IPS-NIHi11 (cell line): Measurements from ENCODE around the gene MBNL2.
"Not testable (repeated sequence)": the region's sequence is repeated elsewhere in the genome, so short reads cannot be mapped to it uniquely, and the experiment has no call there.

Source experiments
- DNase-seq: peaks from one replicate; pipeline ENCODE4 v3.0.0; 2012; ENCODE audit warnings: mixed read lengths, low spot score

The MBNL2 gene

DNA sequence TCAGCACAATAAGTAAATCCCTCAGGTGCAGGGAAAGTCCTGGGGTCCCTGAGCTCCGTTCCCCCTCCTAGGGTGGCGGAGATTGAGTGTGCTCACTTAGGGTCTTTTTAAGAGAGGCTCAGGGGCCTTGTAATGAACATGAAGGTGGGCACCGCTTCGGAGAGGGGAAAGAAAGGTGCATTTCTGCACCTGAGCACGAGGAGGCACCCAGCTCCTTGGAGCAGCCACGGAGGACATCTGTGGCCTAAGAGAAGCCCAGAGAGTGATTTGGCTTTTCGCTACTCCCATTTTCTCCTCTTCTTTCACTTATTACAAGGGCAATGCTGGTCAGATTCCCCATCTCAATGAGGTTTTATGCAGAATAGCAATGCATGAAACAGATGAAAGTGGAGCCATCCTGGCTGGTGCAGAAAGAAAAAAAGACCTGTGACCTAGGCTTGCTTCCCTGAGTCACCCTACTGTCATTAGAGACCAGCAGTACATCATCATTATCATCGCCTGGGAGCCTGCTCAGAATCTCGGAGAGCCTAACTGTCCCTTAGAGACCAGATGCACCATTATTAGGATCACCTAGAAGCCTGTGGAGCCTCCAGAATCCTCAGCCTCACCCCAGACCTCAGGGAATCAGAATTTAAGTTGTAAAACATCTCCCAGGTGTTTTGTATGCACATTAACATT, 125.3 kb downstream of the MBNL2 start:
- no peak for DNase-seq

DNA sequence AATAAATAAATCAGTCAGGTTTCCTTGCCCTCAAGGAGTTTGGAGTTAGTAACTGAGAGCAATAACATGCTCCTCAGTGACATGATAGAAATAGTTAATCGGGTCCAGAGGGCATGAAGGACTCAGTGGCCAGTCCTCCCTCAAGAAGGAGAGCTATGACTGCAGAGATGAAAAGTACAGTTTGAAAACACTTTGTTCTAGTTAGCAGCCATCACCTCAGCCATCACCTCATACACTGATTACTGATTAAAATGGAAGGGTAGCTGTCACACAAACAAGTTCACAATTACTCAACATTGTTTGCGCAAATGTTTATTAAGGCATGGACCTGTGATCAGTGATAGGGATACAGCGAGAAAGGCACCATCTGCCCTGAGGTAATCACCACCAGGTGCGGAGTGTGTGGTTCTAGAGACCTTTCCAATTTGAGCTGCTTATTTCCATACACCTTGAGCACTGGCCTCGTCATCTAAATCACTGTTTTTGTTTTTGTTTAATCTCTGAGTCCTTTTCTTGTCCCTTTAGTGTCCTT, 126.5 kb downstream of the MBNL2 start:
- no peak for DNase-seq

- DNase-seq: not testable (repeated sequence)
Measured at GRCh38 chr13:97352012-97352411, 129.9 kb downstream of the MBNL2 start.

DNA sequence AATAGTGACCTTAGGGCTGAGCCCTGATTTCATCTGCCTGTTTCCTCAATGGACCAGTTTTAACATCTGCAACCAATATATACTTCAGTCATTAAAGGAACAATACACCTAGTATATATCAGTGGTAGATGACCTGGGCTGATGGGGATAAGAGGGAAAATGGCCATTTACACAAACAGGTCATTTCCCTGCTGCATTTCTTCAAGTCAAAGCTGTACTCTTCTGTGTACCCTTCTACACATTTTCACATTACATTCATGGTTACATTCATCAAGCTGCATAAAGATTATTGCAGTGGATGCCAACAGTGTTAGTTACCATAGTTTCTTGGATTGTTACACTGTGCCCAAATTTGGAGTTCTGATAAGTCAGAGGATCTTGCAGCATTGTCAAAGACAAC, 130.7 kb downstream of the MBNL2 start:
- DNase-seq: no peak

DNA sequence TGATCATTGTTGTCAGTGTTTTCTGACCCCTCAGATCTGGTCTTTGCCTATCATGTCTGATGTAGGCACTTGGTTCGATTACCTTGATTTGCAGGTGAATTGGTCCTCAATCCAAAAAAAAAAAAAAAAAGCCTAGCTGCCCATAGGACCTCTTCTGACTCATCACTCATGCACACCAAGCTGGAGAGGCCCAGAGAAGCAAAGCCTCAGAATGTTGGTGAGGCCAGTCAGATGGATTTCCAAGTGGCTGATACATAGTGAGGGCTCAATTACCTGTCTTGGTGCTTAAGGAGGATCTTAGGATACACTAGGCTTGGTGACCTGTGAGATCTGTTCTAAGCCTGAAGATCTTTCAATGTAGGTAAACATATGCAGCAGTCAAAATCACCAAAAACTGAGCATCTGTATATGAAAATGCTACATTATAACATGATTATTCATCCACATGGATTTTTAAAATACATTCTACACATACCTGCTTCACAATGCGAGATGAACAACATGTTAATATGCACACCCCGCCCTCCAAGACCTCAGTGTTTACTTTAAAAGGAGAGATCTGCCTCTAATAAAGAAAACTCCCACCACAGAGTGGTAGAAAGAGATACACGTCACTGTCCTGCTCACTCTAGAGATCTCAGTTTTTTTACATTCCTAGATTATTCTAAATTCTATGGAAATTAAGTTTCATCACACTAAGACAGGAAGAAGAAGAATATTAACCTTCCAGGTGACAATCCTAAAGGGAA, 132.0 kb downstream of the MBNL2 start:
- no peak for DNase-seq

- DNase-seq: no peak
Measured at GRCh38 chr13:97354808-97355207, 132.7 kb downstream of the MBNL2 start.

- no peak for DNase-seq
Measured at GRCh38 chr13:97356592-97356991, 134.5 kb downstream of the MBNL2 start.

- peak; percentile 61 for DNase-seq
Measured at GRCh38 chr13:97359181-97360057, 137.3 kb downstream of the MBNL2 start.

DNA sequence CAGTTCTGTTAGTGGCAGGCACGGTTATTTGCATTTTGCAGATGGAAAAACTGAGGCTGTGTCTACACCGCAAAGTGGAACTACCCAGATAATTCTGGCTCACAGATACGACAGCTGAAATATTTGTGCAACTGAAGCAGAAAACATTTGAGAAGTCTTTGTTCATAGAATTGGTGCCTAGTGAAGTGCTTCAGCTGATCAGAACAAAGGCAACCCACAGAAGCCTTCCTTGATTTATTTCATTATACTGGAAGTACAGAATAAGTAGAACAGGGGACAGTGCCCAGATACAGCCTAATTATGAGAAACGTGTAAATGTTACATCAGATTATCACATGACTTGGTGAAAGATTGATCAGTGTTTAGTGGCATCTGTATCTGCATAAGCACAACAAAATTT, 138.5 kb downstream of the MBNL2 start:
- DNase-seq: no peak

DNA sequence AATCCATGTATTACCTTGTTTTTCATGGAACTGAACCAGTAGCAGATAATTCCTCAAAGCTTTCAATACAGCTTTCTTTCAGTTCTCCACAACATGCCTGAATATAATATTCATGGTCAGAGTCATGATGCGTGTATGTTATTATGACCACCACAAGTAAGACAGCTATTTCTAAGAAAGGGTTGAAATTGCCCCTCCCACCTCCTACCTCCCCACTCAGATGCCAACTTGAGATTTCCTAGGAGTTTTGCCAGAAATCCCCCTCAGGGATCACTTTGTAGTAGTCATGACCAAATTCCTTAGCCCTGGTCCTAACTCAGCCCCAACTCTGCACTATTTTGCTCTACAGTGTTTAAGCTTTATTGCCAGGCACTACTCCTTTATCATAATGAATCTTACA, 141.9 kb downstream of the MBNL2 start:
- no peak for DNase-seq

DNA sequence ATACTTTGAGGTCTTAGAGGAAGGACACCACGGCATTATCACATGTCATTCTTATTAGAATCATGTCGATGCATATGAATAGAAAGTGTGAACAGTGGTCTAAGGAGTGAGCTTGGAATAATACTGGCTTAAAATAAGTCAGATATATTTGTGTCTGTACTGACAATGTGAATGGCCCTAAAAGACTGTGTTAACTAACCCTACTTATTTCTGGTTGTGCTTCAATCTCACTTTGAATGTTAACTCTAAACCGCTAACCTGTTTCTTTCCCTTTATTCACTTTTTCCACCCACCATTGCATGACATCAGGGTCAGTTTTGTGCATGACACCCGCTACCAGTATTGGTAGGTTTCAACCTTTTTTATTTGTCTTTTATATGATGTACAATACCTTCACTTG, 142.7 kb downstream of the MBNL2 start:
- no peak for DNase-seq

DNA sequence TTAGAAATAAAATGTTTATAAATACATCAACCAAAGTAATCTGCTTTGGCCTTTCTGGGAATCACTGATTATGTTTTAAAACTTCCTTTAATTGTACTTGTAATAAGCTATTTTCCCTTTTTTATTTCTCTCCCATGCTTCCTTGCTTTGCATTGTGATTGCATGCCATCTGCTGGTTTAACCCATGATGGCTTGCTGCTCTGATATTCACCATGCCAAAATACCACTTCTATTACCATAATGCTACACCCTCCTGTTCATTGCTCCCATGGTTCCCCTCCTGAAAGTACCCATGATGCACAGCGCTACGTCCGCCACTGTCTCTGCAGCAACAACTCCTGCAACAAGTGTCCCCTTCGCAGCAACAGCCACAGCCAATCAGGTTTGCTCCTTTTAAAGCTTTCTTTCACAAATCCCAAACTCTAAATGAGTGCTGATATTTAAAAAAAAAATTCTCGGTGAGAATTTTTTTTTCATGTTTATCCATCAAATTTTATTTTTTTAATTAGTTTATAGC, 144.1 kb downstream of the MBNL2 start:
- DNase-seq: no peak

- DNase-seq: peak; percentile 30
Measured at GRCh38 chr13:97367016-97367822, 145.1 kb downstream of the MBNL2 start.

DNA sequence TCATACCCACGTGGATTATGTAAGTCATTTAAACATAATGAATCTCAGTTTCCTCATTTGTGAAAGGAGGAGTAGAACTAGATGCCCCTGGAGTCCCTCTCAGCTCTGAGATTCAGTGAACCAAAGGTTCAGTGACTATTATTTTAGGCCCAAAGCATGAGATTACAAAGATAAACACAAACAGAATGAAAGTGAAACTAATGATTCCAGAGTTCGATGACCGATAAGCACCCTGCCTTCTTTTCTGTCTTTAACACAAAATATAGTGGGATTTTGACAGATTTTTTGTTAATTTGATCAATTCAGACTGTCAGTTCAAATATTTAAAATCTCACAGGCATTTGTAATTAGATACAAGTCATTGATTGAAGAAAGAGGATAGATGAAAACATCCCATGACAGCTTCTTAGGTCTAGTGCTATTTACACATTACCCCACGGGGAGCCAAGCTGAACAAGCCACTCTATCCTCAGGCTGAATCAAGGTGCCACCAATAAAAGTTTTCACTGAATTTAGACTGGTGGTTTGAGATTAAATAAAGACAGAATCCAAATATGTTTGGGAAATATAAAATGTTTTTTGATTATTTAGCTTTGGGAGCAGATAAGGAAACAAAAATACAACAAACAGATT, 147.2 kb downstream of the MBNL2 start:
- DNase-seq: no peak

DNA sequence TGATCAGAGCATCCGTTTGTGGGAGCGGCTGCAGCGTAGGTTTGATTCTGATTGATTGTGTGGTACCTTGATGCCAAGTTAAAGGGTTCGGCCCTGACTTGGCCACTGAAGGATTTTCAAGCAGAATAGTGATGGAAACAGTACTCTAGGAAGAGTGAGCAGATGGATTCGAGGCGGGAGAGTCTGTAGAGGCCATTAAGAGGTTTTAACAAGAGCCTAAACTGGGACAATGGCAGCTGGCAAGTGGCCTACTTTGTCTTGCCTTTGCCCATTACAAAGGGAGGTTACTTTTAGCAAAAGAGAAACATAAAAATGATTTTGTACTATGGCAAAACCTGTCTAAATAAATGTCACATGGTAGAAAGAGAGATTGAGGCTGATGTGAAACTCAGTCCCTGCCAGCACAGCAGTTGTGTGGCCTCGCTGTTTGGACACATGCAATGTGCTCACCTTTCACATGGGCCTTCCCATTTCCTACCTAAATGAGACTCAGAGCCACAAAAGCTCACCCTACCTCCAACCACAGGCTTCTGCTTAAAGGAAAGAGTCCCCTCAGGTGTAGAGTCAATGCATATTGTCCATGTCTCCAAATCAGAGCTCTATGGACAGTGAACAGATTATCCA, 149.5 kb downstream of the MBNL2 start:
- DNase-seq: no peak

- no peak for DNase-seq
Measured at GRCh38 chr13:97372936-97373335, 150.8 kb downstream of the MBNL2 start.

- no peak for DNase-seq
Measured at GRCh38 chr13:97373787-97374186, 151.7 kb downstream of the MBNL2 start.

DNA sequence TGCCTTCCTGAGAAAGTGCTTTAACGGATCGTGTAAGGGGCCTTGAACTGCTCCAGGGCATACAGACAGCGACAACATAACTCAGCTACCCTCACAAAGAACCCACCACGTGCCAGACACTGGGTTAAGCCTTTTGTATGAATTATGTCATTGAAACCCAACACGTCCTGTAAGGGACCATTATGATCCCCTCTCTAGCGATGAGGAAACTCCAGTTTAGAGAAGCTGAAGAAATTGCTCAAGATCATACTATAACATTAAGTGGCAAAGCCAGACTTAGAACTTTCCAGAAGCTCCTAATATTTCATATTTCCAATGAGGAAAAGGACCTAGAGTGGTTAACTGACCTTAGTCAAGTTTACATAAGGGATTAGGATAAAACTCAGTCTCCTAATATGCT, 154.8 kb downstream of the MBNL2 start:
- DNase-seq: no peak

GRCh38 chr13:97379386-97379785, 157.3 kb downstream of the MBNL2 start:
- DNase-seq: no peak

GRCh38 chr13:97380696-97381095, 158.6 kb downstream of the MBNL2 start:
- DNase-seq: no peak
